Lung (tissue), 12 donors: ENCODE data around the gene EDEM2. TPM values are rescaled to one million over a fixed set of nuclear protein-coding genes. Genes with fewer than 3 reads are reported as not detected.
"Not testable (repeated sequence)": the region's sequence is repeated elsewhere in the genome, so short reads cannot be mapped to it uniquely, and the experiment has no call there.

Source experiments
- ATAC-seq: fragments of 200-7000 bp; cut with Tn5 transposase; one replicate; pipeline ENCODE4 v1.9.1; 2020; ENCODE audit warnings: moderate number of reproducible peaks; ENCODE audit not compliant: insufficient read depth, low FRiP score
- DNase-seq, 3 donors: peaks; one replicate each; pipeline ENCODE4 v3.0.0-alpha.2; 2013 to 2017
- H3K27ac ChIP-seq, 2 donors: one replicate each; pipeline ENCODE4 v1.5.1; 2013; ENCODE audit warnings: mild to moderate bottlenecking in 2 of 2, moderate library complexity in 2 of 2, control low read depth in 1 of 2, inconsistent platforms in 1 of 2, low read depth in 1 of 2, low read length in 1 of 2
- H3K27me3 ChIP-seq, 3 donors: one replicate each; pipeline ENCODE4 v1.5.1; 2013; ENCODE audit warnings: low read length in 2 of 3; ENCODE audit not compliant: control insufficient read depth in 3 of 3, insufficient read depth in 3 of 3
- H3K36me3 ChIP-seq, 4 donors: one replicate each; pipeline ENCODE4 v1.5.1; 2013; ENCODE audit warnings: low read length in 4 of 4, mild to moderate bottlenecking in 1 of 4, moderate library complexity in 1 of 4; ENCODE audit not compliant: control insufficient read depth in 4 of 4, insufficient read depth in 4 of 4
- H3K4me1 ChIP-seq, 5 donors: one replicate each; pipeline ENCODE4 v1.5.1; 2013; ENCODE audit warnings: low read length in 5 of 5, mild to moderate bottlenecking in 2 of 5, moderate library complexity in 1 of 5; ENCODE audit not compliant: control insufficient read depth in 5 of 5, insufficient read depth in 5 of 5
- H3K4me3 ChIP-seq: one replicate; pipeline ENCODE4 v1.5.1; 2013; ENCODE audit warnings: mild to moderate bottlenecking, control low read depth, moderate library complexity
- H3K9ac ChIP-seq, 2 donors: one replicate each; pipeline ENCODE4 v1.5.1; 2013; ENCODE audit warnings: low read length in 2 of 2, control low read depth in 1 of 2; ENCODE audit not compliant: insufficient read depth in 1 of 2
- H3K9me3 ChIP-seq, 4 donors: one replicate each; pipeline ENCODE4 v1.5.1; 2013; ENCODE audit warnings: low read length in 3 of 4, mild to moderate bottlenecking in 1 of 4, moderate library complexity in 1 of 4; ENCODE audit not compliant: control insufficient read depth in 4 of 4, insufficient read depth in 3 of 4
- WGBS, 2 donors: extraction: QIAGEN DNeasy Blood & Tissue Kit; methylation state at CpG; one replicate each; pipeline ENCODE4 v1.1.7; 2013; 5-methylcytosine and 5-hydroxymethylcytosine counted together
- polyA plus RNA-seq, 2 donors: library from polyadenylated mRNA; stranded (reverse); fragments of 200-250 nt; gene quantifications; one replicate each; pipeline ENCODE4 v1.2.1, GENCODE V29; 2013
- total RNA-seq, 2 donors: library from RNA; depleted of rRNA in 1 of 2; stranded (reverse); fragments of >200 nt in 1 of 2; gene quantifications; one replicate each; pipeline ENCODE4 v1.2.1, GENCODE V29; 2014 to 2021
- TF ChIP-seq, protein P1 (sequence below): IDR thresholded peaks from 2 replicates; pipeline ENCODE4 v1.5.1; 2012; ENCODE audit warnings: mild to moderate bottlenecking; ENCODE audit errors: control extremely low read depth, extremely low read depth
- donor health status: control.
- donor health status: control.
- donor health status: Bipolar disorder and iron deficiency.
- donor health status: healthy.
- donor health status: DM: yes; HTN: yes; CAD: no.

The EDEM2 gene
- total and polyA plus RNA-seq, 4 donors: 19.4 to 51.6 (median 34.2) TPM

DNA sequence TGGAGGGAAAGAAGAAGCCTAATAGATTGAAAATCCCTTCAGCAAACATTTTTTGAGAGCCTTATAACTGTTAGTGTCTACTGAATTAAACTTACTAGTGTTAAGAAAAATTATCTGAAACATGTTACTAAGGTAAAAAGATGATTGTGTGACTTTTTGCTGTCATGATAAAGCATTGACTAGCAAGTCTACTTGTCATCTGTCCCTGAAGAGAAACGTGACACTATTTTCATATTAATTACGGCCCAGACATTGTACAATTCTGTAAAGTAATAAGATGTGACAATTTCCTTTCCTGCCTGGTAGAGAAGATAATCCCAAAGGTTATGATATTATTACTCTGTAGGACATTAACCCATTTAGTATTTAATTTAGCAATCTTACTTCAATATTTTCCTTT, 8.8 kb upstream of the EDEM2 start:
- DNase-seq: no peak
- Histone ChIP-seq H3K4me3 (no peak overlapping the region), H3K9me3 (no peaks in the 10 kb centered on the region), H3K9ac (no peak overlapping the region), H3K27ac (no peak overlapping the region), H3K36me3 (no peaks in the 10 kb centered on the region), H3K4me1 (peaks cover 0 to 11% (median 0%) of the 10 kb centered on the region in 5 donors), H3K27me3 (peaks cover 0 to 2% (median 0%) of the 10 kb centered on the region in 3 donors)
- TF ChIP-seq, protein P1, sequence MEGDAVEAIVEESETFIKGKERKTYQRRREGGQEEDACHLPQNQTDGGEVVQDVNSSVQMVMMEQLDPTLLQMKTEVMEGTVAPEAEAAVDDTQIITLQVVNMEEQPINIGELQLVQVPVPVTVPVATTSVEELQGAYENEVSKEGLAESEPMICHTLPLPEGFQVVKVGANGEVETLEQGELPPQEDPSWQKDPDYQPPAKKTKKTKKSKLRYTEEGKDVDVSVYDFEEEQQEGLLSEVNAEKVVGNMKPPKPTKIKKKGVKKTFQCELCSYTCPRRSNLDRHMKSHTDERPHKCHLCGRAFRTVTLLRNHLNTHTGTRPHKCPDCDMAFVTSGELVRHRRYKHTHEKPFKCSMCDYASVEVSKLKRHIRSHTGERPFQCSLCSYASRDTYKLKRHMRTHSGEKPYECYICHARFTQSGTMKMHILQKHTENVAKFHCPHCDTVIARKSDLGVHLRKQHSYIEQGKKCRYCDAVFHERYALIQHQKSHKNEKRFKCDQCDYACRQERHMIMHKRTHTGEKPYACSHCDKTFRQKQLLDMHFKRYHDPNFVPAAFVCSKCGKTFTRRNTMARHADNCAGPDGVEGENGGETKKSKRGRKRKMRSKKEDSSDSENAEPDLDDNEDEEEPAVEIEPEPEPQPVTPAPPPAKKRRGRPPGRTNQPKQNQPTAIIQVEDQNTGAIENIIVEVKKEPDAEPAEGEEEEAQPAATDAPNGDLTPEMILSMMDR: no peak
- WGBS, 2 donors: 75 to 88% methylated on average over 2 of the region's 2 CpGs
- no peak for ATAC-seq

DNA sequence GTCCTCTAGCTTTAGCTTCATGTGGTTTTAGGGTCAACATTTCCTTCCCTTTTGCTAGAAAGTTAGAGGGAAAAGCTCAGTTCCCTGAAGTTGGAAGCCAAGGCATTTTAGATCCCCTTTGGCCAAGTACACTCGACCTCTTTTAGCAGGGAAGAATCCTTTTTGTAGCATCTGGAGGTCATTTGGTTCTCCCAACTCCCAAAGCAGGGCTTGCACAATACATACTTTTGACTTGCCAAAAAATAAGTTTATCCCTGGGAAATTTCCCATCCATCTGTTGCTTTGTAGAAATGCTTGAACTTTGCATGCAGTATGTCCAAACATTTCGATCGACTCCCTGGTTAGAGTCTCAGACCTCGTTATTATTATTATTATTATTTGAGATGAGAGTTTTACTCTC, 4.6 kb upstream of the EDEM2 start:
- TF ChIP-seq, protein P1: no peak
- no peaks in the 10 kb centered on the region for H3K9me3 ChIP-seq
- H3K4me1 ChIP-seq: peaks cover 0 to 20% (median 0%) of the 10 kb centered on the region in 5 donors
- ATAC-seq (no peak), DNase-seq (peak in 2 of 3 donors; percentile 79 to 88)
- WGBS, 2 donors: 76 to 82% methylated on average over 4 of the region's 4 CpGs
- H3K4me3 ChIP-seq: no peak overlapping the region
- no peaks in the 10 kb centered on the region for H3K27me3 ChIP-seq
- H3K36me3 ChIP-seq: no peaks in the 10 kb centered on the region
- no peak overlapping the region for H3K27ac ChIP-seq
- no peak overlapping the region for H3K9ac ChIP-seq

DNA sequence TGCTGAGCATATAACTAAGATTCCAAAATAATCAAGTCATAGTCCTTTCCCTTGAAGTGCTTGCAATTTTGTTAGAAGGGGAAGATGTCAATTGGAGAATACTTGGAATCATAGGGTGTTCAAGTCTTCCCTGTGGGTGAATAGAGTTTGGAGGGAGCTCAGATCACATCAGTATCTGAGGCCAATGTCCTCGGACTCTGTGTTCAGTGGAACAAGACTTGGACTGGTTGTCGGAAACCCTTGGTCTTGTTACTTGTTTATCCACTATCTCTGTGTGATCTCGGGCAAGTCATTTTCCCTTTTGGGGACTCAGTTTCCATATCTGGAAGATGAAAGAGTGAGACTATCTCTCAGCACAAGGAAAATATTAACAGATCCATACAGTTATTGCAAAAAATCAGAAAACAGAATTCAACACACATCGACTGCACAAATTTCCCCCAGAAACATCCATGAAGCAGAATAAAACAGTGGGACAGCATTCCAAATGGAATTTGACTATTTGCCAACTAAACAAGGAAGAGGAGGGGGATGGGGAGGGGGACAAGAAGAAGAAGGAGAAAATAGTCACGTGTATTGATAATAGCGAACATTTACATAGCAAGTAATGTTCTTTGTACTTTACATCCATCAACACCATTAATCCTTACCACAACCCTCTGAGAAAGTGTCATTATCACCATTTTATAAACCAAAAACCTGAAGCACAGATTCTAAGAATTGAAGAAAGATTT, 3.9 kb upstream of the EDEM2 start:
- no peaks in the 10 kb centered on the region for H3K9me3 ChIP-seq
- H3K9ac ChIP-seq: no peak overlapping the region
- H3K27me3 ChIP-seq: no peaks in the 10 kb centered on the region
- H3K27ac ChIP-seq: no peak overlapping the region
- H3K36me3 ChIP-seq: no peaks in the 10 kb centered on the region
- TF ChIP-seq, protein P1: no peak
- peak in 2 of 3 donors; percentile 13 to 24 for DNase-seq
- WGBS, 2 donors: 81 to 85% methylated on average over 6 of the region's 6 CpGs
- no peak for ATAC-seq
- H3K4me1 ChIP-seq: peaks cover 0 to 28% (median 2%) of the 10 kb centered on the region in 5 donors
- H3K4me3 ChIP-seq: no peak overlapping the region

DNA sequence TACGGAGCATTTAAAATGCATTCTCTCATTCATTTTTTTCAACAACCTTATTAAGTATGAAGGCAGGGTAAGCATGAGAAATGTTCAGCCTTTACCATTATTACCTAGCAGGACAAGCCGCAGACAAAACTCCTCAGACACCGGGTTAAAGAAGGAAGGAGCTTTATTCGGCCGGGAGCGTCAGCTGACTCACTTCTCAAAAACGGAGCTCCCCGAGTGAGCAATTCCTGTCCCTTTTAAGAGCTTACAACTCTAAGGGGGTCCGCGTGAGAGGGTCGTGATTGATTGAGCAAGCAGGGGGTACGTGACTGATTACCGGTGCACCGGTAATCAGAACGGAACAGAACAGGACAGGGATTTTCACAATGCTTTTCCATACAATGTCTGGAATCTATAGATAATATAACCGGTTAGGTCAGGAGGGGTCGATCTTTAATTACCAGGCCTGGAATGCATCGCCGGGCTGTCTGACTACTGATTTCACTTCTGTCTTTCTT, 487 bp upstream of the EDEM2 start:
- Histone ChIP-seq H3K36me3 (peaks cover 5 to 12% (median 8%) of the 10 kb centered on the region in 4 donors), H3K27ac (peak overlapping the region; percentile 56 to 72), H3K4me1 (peaks cover 0 to 41% (median 5%) of the 10 kb centered on the region in 5 donors)
- not testable (repeated sequence) for H3K9me3 ChIP-seq, ATAC-seq, H3K4me3 ChIP-seq, H3K9ac ChIP-seq, H3K27me3 ChIP-seq
- peak in 2 of 3 donors; percentile 16 for DNase-seq
- 1 to 4% methylated on average over 19 of the region's 19 CpGs for WGBS, 2 donors
